GM23338 (cell line): Measurements from ENCODE around the gene TAF12. TPM values are rescaled to one million over a fixed set of nuclear protein-coding genes. Genes with fewer than 3 reads are reported as not detected.

Experiments used
- ATAC-seq: fragments of 200-7000 bp; cut with Tn5 transposase; 3 replicates; pipeline ENCODE4 v1.9.1; 2020
- DNase-seq: peaks from one replicate; pipeline ENCODE4 v3.0.0-alpha.2; 2015; ENCODE audit warnings: low spot score
- H2AFZ ChIP-seq: fragments of 200-600 bp; sonication (generic); 2 replicates; pipeline ENCODE4 v1.8.0; 2016; ENCODE audit warnings: antibody characterized with exemption, mild to moderate bottlenecking, moderate library complexity
- H3F3A ChIP-seq: fragments of 200-600 bp; sonication (generic); replicated peaks from 2 replicates; pipeline ENCODE4 v1.8.0; 2017; ENCODE audit warnings: antibody characterized with exemption, mixed run types, low read depth
- H3K27ac ChIP-seq: fragments of 200-600 bp; sonication (generic); 2 replicates; pipeline ENCODE4 v1.6.1; 2016; ENCODE audit warnings: low read depth
- H3K27me3 ChIP-seq: fragments of 200-600 bp; sonication (generic); 2 replicates; pipeline ENCODE4 v1.8.0; 2016; ENCODE audit warnings: mild to moderate bottlenecking, mixed run types, moderate library complexity; ENCODE audit not compliant: insufficient read depth
- H3K36me3 ChIP-seq: fragments of 200-600 bp; sonication (generic); 2 replicates; pipeline ENCODE4 v1.8.0; 2016; ENCODE audit warnings: mild to moderate bottlenecking; ENCODE audit not compliant: insufficient read depth
- H3K4me1 ChIP-seq: fragments of 200-600 bp; sonication (generic); 2 replicates; pipeline ENCODE4 v1.8.0; 2016; ENCODE audit warnings: mild to moderate bottlenecking, moderate library complexity; ENCODE audit not compliant: insufficient read depth
- H3K4me2 ChIP-seq: fragments of 200-600 bp; sonication (generic); 2 replicates; pipeline ENCODE4 v1.7.1; 2017; ENCODE audit warnings: mixed run types
- H3K4me3 ChIP-seq: fragments of 200-600 bp; sonication (generic); 2 replicates; pipeline ENCODE4 v1.6.1; 2016; ENCODE audit warnings: mixed run types
- H3K79me2 ChIP-seq: fragments of 200-600 bp; sonication (generic); replicated peaks from 2 replicates; pipeline ENCODE4 v1.8.0; 2017; ENCODE audit warnings: mild to moderate bottlenecking; ENCODE audit not compliant: insufficient read depth
- H3K9me2 ChIP-seq: fragments of 200-600 bp; sonication (generic); 2 replicates; pipeline ENCODE4 v1.8.0; 2017; ENCODE audit not compliant: insufficient read depth
- H4K20me1 ChIP-seq: fragments of 200-600 bp; sonication (generic); replicated peaks from 2 replicates; pipeline ENCODE4 v1.8.0; 2017; ENCODE audit warnings: mild to moderate bottlenecking; ENCODE audit not compliant: insufficient read depth
- H3K27ac Mint-ChIP-seq: 2 replicates; pipeline ENCODE4 v1.8.0; 2020; ENCODE audit warnings: inconsistent platforms, mild to moderate bottlenecking, moderate library complexity, mixed read lengths
- H3K27me3 Mint-ChIP-seq: 3 replicates; pipeline ENCODE4 v1.8.0; 2022; ENCODE audit warnings: low read depth, mild to moderate bottlenecking, moderate library complexity, mixed read lengths, inconsistent platforms; ENCODE audit not compliant: insufficient read depth, poor library complexity
- H3K36me3 Mint-ChIP-seq: 3 replicates; pipeline ENCODE4 v1.8.0; 2021; ENCODE audit warnings: low read depth, mild to moderate bottlenecking, inconsistent platforms, moderate library complexity, mixed read lengths
- H3K4me1 Mint-ChIP-seq: 3 replicates; pipeline ENCODE4 v1.8.0; 2020; ENCODE audit warnings: mild to moderate bottlenecking, inconsistent platforms, mixed read lengths
- H3K4me3 Mint-ChIP-seq: 3 replicates; pipeline ENCODE4 v1.8.0; 2021; ENCODE audit warnings: moderate library complexity, mild to moderate bottlenecking, inconsistent platforms, mixed read lengths
- H3K9me3 Mint-ChIP-seq: 3 replicates; pipeline ENCODE4 v1.8.0; 2020; ENCODE audit warnings: moderate library complexity, mild to moderate bottlenecking, inconsistent platforms, mixed read lengths
- CREB1 ChIP-seq: fragments of 250-450 bp; sonication (Bioruptor Pico); IDR thresholded peaks from 2 replicates; pipeline ENCODE4 v1.5.0; 2020; ENCODE audit warnings: low read depth, mild to moderate bottlenecking, moderate library complexity
- EZH2 ChIP-seq: fragments of 200-600 bp; sonication (generic); IDR thresholded peaks from one replicate; pipeline ENCODE4 v1.8.0; 2017; ENCODE audit warnings: antibody characterized with exemption, mild to moderate bottlenecking, low read depth; ENCODE audit not compliant: unreplicated experiment
- EZH2phosphoT487 ChIP-seq: fragments of 200-600 bp; sonication (generic); IDR thresholded peaks from one replicate; pipeline ENCODE4 v1.8.1; 2018; ENCODE audit warnings: antibody characterized with exemption; ENCODE audit not compliant: unreplicated experiment
- JUNB ChIP-seq: IDR thresholded peaks from one replicate; pipeline ENCODE4 v1.6.1; 2016; ENCODE audit warnings: antibody characterized with exemption; ENCODE audit not compliant: unreplicated experiment
- NANOG ChIP-seq: IDR thresholded peaks from 2 replicates; pipeline ENCODE4 v1.6.1; 2016; ENCODE audit warnings: antibody characterized with exemption, borderline replicate concordance
- POLR2AphosphoS5 ChIP-seq: IDR thresholded peaks from 2 replicates; pipeline ENCODE4 v1.6.1; 2016; ENCODE audit warnings: antibody characterized with exemption, low read depth
- ZNF114 ChIP-seq: fragments of 250-450 bp; sonication (Bioruptor Pico); IDR thresholded peaks from 2 replicates; pipeline ENCODE4 v1.5.0; 2020; ENCODE audit warnings: mild to moderate bottlenecking, moderate library complexity
- polyA plus RNA-seq: library from polyadenylated mRNA; unstranded; fragments of >200 nt; fragmentation: Nextera tagmentation; extraction: Ambion mirVana; gene quantifications from 2 replicates; pipeline ENCODE4 v1.2.1, GENCODE V29; 2016
- total RNA-seq: library from RNA; depleted of rRNA; stranded (reverse); fragments of >200 nt; shearing (Covaris generic); gene quantifications from 2 replicates; pipeline ENCODE4 v1.2.3, GENCODE V29; 2014
- TF ChIP-seq, protein P1 (sequence below), 2 experiments: fragments of 200-600 bp in 1 of 2; sonication (generic) in 1 of 2; conservative IDR thresholded peaks; 2 replicates each; pipeline versions ENCODE4 v1.5.1 to v1.6.1; 2016 to 2017; ENCODE audit warnings: antibody characterized with exemption in 2 of 2, low read depth in 2 of 2, mild to moderate bottlenecking in 2 of 2, moderate library complexity in 1 of 2
- TF ChIP-seq, protein P2 (sequence below): IDR thresholded peaks from one replicate; pipeline ENCODE4 v1.6.1; 2018; ENCODE audit warnings: antibody characterized with exemption; ENCODE audit not compliant: unreplicated experiment

Gene TAF12
- total and polyA plus RNA-seq, 2 experiments from 2014 or later: 15.2 to 46.8 TPM

DNA sequence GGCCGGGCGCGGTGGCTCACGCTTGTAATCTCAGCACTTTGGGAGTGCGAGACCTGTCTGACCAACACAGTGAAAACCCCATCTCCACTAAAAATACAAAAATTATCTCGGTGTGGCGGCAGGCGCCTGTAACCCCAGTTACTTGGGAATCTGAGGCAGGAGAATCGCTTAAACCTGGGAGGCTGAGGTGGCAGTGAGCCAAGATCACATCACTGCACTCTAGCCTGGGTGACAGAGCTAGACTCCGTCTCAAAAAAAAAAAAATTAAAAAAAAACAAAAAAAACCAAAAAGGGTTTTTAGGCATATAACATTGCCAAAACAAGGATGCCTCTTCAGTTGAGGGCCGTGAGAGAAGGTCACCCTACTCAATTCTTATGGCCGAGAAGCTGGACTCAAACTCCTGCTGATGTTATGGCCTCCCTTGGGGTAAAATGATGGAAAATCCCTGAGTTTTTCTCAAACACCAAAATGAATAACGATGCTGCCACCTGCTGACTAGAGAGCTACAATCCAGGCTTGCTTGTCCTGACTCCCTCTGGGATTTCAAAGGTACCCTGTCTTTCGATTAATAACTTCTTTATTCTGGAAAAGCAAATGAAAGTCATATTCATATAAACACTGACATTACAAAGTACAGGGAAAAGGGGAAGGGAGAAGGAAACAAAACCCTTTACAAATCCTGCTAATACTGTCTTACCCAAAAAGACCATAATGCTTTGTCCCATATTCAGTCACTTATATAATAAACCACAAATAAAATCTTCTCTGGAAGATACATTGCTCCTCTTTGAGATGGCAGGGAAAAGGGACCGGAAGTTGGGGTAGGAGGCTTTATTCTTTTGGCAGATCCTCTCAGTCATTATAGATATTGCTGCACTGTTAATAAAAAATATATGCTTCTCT, 40.1 kb downstream of the TAF12 start:
- H2AFZ ChIP-seq: no peak overlapping the region
- no peaks in the 10 kb centered on the region for H3K79me2 ChIP-seq
- H3K4me3 Mint-ChIP-seq: no peak overlapping the region
- no peak overlapping the region for H3K4me3 ChIP-seq
- peaks cover 3% of the 10 kb centered on the region for H3K27me3 Mint-ChIP-seq
- H3K4me1 ChIP-seq: peaks cover 3% of the 10 kb centered on the region; the same call in 1 of the 2 replicates
- peaks cover 17% of the 10 kb centered on the region; the same call in 1 of the 2 replicates for H3F3A ChIP-seq
- H3K27me3 ChIP-seq: no peaks in the 10 kb centered on the region
- DNase-seq (peak; percentile 90), ATAC-seq (peak; percentile 69)
- H3K9me3 Mint-ChIP-seq: no peaks in the 10 kb centered on the region
- no peak overlapping the region for H3K4me2 ChIP-seq
- H3K27ac ChIP-seq: peak overlapping the region; percentile 59; the same call in 1 of the 2 replicates
- H3K36me3 Mint-ChIP-seq: peaks cover 13% of the 10 kb centered on the region
- H3K4me1 Mint-ChIP-seq: peaks cover 16% of the 10 kb centered on the region
- no peaks in the 10 kb centered on the region for H3K9me2 ChIP-seq
- H3K27ac Mint-ChIP-seq: peak overlapping the region; percentile 88; the same call in 1 of the 2 replicates
- TF ChIP-seq, protein P1, sequence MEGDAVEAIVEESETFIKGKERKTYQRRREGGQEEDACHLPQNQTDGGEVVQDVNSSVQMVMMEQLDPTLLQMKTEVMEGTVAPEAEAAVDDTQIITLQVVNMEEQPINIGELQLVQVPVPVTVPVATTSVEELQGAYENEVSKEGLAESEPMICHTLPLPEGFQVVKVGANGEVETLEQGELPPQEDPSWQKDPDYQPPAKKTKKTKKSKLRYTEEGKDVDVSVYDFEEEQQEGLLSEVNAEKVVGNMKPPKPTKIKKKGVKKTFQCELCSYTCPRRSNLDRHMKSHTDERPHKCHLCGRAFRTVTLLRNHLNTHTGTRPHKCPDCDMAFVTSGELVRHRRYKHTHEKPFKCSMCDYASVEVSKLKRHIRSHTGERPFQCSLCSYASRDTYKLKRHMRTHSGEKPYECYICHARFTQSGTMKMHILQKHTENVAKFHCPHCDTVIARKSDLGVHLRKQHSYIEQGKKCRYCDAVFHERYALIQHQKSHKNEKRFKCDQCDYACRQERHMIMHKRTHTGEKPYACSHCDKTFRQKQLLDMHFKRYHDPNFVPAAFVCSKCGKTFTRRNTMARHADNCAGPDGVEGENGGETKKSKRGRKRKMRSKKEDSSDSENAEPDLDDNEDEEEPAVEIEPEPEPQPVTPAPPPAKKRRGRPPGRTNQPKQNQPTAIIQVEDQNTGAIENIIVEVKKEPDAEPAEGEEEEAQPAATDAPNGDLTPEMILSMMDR (conservative IDR thresholded peaks at IDR 0.05; ENCODE audit: low read depth in 2 of 2): peak; percentile 85 to 89
- TF ChIP-seq CREB1 (CRISPR knock-in tag) (no peak), EZH2phosphoT487 (no peak)
- no peaks in the 10 kb centered on the region for H4K20me1 ChIP-seq
- H3K36me3 ChIP-seq: peaks cover 17% of the 10 kb centered on the region; the same call in 1 of the 2 replicates

DNA sequence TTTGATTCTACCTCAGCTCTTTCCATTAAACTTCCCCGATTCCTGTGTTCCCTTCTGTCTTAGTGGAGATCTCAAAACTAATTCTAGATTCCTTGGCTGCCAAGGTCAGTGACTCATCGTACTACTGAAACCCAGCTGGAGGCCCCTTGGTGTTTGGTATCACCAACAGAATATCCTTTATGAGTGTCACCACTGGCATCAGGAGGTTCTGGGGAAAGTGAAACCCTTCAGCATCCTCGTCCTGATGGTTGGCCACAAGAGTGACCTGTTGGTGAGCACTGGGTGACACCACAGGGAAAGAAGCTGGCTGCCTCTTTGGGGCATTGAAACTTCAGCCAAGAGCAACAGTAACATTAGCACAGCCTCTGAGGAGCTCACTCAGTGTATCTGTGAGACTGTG, 41.2 kb downstream of the TAF12 start:
- H3K9me2 ChIP-seq: no peaks in the 10 kb centered on the region
- H3K27me3 ChIP-seq: no peaks in the 10 kb centered on the region
- peaks cover 3% of the 10 kb centered on the region; the same call in 1 of the 2 replicates for H3K4me1 ChIP-seq
- ATAC-seq (no peak), DNase-seq (no peak)
- H3K36me3 ChIP-seq: peaks cover 15% of the 10 kb centered on the region; the same call in 1 of the 2 replicates
- Mint-ChIP-seq H3K27me3 (peaks cover 8% of the 10 kb centered on the region), H3K4me3 (no peak overlapping the region), H3K27ac (peak overlapping the region; percentile 88; the same call in 1 of the 2 replicates), H3K4me1 (peaks cover 17% of the 10 kb centered on the region), H3K36me3 (peaks cover 13% of the 10 kb centered on the region), H3K9me3 (no peaks in the 10 kb centered on the region)
- peaks cover 17% of the 10 kb centered on the region; the same call in 1 of the 2 replicates for H3F3A ChIP-seq
- no peaks in the 10 kb centered on the region for H3K79me2 ChIP-seq
- H3K4me2 ChIP-seq: no peak overlapping the region
- H3K27ac ChIP-seq: no peak overlapping the region; the same call in 1 of the 2 replicates
- no peaks in the 10 kb centered on the region for H4K20me1 ChIP-seq
- no peak overlapping the region for H3K4me3 ChIP-seq
- no peak overlapping the region for H2AFZ ChIP-seq
- TF ChIP-seq NANOG: no peak
- TF ChIP-seq POLR2AphosphoS5: no peak
- no peak for TF ChIP-seq EZH2
- TF ChIP-seq EZH2phosphoT487: no peak
- no peak for TF ChIP-seq CREB1 (CRISPR knock-in tag)
- TF ChIP-seq ZNF114 (CRISPR knock-in tag): no peak
- no peak for TF ChIP-seq JUNB
- TF ChIP-seq, protein P2, sequence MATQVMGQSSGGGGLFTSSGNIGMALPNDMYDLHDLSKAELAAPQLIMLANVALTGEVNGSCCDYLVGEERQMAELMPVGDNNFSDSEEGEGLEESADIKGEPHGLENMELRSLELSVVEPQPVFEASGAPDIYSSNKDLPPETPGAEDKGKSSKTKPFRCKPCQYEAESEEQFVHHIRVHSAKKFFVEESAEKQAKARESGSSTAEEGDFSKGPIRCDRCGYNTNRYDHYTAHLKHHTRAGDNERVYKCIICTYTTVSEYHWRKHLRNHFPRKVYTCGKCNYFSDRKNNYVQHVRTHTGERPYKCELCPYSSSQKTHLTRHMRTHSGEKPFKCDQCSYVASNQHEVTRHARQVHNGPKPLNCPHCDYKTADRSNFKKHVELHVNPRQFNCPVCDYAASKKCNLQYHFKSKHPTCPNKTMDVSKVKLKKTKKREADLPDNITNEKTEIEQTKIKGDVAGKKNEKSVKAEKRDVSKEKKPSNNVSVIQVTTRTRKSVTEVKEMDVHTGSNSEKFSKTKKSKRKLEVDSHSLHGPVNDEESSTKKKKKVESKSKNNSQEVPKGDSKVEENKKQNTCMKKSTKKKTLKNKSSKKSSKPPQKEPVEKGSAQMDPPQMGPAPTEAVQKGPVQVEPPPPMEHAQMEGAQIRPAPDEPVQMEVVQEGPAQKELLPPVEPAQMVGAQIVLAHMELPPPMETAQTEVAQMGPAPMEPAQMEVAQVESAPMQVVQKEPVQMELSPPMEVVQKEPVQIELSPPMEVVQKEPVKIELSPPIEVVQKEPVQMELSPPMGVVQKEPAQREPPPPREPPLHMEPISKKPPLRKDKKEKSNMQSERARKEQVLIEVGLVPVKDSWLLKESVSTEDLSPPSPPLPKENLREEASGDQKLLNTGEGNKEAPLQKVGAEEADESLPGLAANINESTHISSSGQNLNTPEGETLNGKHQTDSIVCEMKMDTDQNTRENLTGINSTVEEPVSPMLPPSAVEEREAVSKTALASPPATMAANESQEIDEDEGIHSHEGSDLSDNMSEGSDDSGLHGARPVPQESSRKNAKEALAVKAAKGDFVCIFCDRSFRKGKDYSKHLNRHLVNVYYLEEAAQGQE: no peak
